Right forelimb (tissue), 1 donor: ENCODE measurements around the gene NR1I3.
"Not testable (repeated sequence)": the region's sequence is repeated elsewhere in the genome, so short reads cannot be mapped to it uniquely, and the experiment has no call there.

Experiments used
- DNase-seq: peaks from one replicate; pipeline ENCODE4 v3.0.0-alpha.2; 2018

NR1I3 gene

DNA sequence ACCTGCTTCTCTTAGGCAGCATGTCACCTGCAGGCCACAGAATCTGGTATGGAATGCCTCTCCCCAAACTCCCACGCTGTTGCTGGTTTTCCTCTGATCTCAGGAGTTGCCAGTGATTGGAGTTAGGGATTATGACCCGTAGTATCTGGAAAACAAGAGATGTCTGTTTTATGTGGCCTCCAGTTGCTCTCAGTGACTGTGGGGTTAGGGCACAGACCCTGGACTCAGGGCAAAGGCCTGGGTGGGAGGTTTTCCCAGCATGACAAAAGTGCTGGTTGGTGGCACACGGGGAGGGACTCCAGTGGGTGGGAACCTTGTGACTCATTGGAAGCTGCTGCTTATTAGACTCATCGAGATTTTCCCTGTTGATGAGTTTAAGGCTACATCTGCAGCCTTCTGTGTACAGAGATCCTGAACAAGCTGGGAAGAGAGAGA is at the start of gene NR1I3:
TSS of gene NR1I3 (minus strand) at position 165 of the 435 bp plus-strand sequence. CDS start 1,638 bp downstream, outside the sequence.
- DNase-seq: no peak

- DNase-seq: no peak
Measured at GRCh38 chr1:161287482-161288054, 49.6 kb upstream of the NR1I3 start.

GRCh38 chr1:161285521-161285920 is 47.5 kb upstream of the NR1I3 start:
- DNase-seq: no peak

DNA sequence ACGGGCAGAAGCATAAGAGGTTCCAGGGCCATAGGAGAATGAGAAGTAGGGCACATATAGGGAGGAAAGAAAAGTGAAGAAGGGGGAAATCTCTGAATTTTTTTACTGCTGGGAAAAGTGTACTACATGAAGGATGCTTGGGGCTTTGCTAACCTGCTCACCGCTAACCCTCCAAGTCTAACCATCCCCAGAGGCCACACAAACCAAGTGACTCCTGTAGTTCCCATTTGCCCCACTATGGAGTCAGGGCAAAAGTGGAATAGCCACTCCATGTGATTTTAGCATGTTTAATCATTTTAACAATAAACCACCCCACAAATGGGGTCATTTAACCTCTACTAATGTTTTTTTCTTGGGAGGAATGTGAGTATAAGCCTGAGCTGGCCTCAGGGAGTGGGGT is 47.1 kb upstream of the NR1I3 start:
- no peak for DNase-seq

DNA sequence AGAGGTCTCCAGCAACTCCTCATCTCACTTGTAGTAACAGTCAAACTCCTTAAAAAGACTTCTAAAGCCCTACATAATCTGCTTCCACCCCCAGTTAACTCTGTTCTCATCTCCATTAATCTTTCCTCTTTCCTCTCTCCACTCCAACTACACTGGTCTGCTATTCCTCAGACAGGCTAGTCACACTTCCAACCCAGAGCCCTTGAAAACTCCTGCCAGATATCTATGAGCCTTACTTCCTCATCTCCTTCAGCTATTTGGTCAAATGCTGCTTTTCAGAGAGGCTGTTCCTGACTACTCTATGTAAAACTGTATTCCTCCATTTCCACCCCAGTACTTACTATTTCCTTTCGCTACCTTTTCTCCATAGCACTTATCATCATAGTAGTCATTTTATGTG is 45.0 kb upstream of the NR1I3 start:
- DNase-seq: no peak

- no peak for DNase-seq
Measured at GRCh38 chr1:161274874-161275273, 36.9 kb upstream of the NR1I3 start.

- DNase-seq: no peak
Measured at GRCh38 chr1:161273402-161273801, 35.4 kb upstream of the NR1I3 start.

DNA sequence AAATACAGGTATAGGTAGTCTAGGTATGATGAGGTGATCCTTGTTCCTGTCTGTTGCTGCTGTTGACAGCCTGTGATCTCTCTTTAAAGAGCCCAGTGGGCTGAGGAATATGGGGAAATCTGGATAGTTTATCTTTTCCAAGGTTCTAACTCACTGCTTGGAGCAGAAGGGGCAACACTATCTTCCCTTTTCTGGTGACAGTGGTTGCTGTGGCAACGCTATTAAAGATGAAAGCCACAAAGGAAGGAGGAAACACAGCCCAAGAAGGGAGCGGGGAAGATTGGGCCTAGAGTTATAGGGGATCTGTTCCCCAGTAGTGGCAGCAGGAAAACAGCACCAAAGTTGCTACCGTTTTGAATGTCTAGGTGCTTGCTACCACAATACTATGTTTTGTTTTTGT is 29.3 kb upstream of the NR1I3 start:
- DNase-seq: no peak

DNA sequence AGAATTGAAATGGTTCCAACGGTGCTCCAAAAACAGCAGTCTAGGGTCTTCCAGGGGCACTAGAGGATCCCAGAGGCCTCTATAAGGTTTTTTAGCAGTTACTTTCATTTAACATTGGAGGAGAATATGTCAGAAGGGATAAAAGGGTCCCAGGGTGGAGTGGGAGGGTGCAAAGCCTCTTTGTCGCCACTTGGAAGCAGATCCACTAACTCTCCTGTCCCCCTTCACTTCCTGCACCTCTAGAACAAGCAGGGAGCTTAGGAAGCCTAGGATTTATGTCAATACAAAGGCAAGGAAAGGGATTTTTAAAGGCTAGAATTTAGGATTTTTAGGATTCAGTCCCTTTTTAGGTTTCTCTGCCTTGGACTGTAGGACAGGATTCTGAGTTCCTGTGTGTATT is 28.8 kb upstream of the NR1I3 start:
- DNase-seq: no peak

- no peak for DNase-seq
Measured at GRCh38 chr1:161266202-161266601, 28.2 kb upstream of the NR1I3 start.

DNA sequence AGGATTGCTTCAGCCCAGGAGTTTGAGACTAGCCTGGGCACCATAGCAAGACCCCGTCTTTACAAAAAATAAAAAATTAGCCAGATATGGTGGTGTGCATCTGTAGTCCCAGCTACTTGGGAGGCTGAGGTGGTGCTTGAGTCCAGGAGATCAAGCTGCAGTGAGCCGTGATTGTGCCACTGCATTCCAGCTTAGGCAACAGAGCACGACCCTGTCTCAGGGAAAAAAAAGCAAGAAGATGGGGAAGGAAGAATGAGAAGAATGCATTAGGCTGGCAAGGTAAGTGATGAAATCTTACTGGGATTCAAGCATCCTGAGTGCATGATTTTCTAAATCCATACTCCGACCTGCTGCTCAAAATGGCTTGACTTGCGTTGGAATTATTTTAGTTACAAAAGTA is 27.3 kb upstream of the NR1I3 start:
- DNase-seq: no peak

DNA sequence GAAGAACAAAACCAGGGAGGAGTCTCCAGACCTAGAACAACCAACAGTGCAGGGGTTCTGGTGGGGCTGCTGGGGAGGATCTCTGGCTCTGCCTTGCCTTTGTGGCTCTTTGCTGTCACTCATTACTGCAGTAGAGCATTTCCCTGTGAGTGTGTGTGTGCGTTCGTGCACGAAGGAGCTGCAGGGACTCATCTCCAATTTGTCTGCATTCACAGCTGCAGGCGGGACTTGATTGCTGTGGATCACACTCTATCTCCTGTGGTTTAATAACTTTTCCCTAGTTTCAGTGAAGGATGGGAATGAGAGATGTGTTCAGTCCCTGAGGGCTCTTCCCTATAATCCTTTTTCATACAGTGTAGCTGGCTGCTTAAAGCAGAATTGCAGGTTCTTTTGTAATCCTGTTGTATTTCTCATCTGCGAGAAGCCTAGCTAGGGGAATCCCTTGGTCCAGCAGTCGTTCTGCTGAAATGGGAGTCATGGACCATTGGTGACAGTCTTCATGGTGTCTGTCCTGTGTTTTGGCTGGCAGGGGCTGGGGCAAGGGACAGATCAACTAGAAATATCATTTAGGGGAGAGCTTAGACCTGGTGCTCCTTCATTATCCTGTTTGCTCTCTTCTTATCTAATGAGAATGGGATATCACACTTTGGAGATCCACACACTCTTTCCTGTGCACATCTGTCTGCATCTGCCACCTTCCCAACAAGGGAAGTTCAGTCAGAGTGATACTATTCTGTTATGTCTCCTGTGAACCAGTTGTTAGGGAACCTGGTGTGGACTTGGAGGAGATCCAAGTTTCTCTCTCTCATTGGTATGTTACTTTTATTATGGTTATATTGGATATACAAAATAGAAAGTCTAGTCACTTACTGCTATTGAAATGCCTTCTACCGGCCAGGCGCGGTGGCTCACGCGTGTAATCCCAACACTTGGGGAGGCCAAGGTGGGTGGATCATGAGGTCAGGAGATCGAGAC is 23.5 kb upstream of the NR1I3 start:
- DNase-seq: no peak

DNA sequence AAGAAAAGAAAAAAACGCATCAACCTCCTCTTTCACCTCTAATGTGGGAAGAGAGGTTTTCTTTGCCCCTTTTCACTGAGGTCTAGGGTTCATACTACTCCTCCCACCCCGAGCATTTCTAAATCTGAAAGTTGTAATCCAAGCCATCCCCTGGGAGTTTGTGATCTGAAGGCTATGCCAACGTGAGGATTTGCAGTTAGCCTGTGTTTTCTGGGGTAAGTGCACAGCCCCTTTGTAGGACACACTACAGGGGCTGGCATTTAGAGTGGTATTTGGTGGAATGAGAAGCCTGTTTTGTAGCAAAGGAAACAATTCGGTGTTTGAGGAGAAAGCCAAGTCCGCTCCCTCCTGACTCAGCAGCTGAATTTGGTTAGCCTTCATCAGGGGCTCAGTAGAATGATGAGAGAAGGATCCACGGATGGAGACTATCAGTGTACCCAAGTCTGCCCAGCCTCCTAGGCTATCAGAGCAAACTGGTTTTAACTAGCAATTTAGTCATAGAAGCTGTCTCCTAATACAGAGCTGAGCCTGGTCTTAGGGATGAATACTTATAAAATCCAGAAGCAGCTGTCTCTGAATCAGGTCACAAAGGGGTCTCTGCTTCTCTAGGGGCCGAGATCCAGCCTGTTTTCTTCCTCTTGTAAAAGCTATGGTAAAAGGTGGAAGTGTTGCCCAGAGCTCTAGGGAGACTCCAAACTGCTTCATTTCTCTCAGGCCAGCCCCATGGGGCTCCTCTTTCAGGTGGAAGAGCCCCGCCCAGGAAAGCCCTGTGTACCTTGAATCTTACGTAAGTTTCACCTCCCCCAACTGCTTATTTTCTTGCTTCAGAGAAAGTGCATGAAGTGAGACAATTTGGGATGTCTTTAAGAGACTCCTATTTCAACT is 22.6 kb upstream of the NR1I3 start:
- DNase-seq: no peak

DNA sequence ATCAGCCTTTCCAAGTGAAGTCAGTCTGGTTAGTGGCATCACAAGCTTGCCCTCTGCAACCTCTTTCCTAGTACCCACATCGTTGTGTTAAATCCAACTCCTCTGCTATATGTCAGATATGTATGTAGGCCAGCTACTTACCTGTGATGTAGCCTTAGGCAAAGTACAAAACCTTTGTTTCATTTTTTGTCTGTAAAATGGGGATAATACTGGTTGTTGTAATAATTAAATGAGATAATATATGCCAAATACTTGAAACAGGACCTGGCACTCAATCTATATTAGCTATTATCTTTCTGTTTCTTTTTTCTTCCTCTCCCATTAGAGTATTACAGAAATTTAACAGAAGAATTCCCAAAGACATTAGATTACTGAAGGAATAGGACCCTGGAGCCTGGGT is 21.8 kb upstream of the NR1I3 start:
- DNase-seq: no peak

DNA sequence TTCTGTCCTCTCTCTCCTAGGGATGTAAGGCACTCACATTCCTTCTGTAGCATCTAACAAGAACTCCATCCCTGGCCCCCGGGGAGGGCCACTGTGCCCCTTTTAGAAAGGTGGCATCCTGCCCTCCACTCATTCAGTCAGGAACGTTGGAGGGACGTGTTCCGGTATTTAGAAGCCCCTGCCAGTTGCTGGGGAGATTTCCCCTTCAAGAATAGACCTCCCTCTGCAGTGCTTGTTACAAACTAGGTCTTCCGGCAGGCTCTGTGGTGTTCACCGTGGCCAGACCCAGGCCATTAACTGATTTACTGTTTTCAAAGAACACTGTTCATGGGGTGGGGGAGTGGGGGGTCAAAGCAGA is 21.3 kb upstream of the NR1I3 start:
- no peak for DNase-seq

DNA sequence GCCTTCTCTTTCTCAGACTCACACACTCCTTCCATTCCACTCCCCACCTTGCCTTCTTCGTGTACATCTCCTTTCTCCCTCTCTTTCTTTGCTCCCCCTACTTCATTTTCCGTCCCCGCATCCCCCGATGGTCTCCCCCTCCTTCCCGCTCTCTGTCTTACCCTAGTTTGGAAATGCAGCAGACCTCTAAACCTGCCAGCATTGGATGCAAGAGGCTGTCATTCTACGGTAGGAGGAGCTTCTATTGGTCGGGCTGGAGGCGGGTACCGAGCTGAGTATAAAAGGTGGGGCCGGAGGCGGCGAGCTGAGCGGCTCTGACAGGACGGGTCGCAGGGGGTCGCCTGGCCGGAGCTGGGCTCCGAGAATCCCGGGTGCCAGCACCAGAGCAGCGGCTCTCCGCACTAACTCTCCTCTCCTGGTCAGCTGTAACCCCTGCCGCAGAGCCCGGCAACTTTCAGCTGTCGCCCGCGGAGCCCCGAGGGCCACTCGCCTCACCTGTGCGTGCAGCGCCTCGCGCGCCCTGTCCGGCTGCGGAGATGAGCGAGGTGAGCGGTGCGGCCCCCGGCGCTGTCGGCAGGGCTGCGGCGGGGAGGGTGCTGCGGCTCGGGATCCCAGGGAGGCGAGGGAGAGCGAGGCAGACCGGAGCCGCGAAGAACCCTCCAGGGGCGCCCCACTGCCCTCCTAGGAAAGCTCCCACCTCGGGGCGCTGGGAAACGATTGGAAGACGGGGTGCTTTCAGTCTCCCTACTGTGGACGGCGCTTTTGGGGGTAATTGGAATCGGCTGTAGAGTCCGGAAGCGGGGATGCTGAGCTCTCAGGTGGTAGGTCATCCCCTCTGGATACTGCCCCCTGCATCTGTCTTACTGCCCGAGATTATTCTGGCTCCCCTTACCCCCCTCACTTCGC is 20.7 kb upstream of the NR1I3 start, which contains the start of gene PCP4L1:
TSS of gene PCP4L1 (plus strand) at position 307 of the 906 bp plus-strand sequence. CDS start at position 537, 230 bp downstream.
- DNase-seq: peak; percentile 54

DNA sequence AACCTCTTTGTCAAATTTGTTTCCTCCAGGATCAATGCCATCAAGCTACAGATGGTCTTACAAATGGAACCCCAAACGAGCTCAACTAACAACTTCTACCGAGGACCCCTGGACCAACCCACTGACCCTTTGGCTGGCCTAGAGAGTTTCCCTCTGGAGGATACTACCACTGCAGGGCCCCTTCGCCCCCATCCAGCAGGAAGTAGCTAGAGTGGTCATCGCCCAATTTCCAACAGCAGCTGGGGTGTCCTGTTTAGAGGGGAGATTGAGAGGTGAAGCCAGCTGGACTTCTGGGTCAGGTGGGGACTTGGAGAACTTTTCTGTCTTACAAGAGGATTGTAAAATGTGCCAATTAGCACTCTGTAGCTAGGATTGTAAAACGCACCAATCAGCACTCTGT is 19.1 kb upstream of the NR1I3 start:
- DNase-seq: not testable (repeated sequence)

DNA sequence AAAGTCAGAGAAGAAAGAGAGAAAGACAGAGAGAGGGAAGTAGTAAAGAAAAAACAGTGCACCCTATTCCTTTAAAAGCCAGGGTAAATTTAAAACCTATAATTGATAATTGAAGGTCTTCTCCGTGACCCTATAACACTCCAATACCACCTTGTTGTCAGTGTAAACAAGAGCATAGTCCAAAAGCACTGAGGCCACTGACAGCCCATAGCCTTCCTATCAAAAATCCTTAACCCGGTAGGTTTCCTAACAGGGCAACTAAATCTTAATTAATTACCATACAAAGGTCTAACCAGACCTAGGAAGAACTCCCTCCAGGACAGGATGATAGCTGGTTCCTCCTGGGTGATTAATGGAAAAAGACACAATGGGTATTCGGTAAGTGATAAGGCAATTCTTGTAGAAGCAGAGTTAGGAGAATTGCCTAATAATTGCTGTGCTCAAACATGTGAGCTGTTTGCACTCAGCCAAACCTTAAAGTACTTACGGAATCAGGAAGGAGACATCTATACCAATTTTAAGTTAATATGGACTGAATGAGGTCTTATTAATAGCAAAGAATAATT is 18.0 kb upstream of the NR1I3 start:
- DNase-seq: not testable (repeated sequence)

DNA sequence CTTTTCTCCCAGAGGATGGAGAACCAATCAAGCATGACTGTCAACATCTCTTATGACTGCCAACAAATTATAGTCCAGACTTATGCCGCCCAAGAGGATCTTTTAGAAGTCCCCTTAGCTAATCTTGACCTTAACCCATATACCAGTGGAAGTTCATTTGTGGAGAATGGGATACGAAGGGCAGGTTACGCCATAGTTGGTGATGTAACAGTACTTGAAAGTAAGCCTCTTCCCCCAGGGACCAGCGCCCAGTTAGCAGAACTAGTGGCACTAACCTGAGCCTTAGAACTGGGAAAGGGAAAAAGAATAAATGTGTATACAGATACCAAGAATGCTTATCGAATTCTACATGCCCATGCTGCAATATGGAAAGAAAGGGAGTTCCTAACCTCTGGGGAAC is 17.3 kb upstream of the NR1I3 start:
- not testable (repeated sequence) for DNase-seq

- no peak for DNase-seq
Measured at GRCh38 chr1:161251579-161251978, 13.6 kb upstream of the NR1I3 start.

GRCh38 chr1:161250829-161251228 is 12.8 kb upstream of the NR1I3 start:
- DNase-seq: no peak

DNA sequence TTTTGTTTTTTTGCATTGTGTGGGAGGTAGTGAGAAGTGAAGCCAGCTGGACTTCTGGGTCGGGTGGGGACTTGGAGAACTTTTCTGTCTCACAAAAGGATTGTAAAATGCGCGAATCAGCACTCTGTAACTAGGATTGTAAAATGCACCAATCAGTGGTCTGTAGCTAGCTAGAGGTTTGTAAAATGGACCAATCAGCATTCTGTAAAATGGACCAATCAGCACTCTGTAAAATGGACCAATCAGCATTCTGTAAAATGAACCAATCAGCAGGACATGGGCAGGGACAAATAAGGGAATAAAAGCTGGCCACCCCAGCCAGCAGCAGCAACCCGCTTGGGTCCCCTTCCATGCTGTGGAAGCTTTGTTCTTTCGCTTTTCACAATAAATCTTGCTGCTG is 12.1 kb upstream of the NR1I3 start:
- not testable (repeated sequence) for DNase-seq
